HG03521 (cell line): ENCODE results near the gene PIP.
"Not testable (repeated sequence)": the region's sequence is repeated elsewhere in the genome, so short reads cannot be mapped to it uniquely, and the experiment has no call there.

ENCODE experiments used
- ATAC-seq: cut with Tn5 transposase; IDR thresholded peaks from one replicate; pipeline ENCODE4 v1.9.1; 2021; ENCODE audit warnings: mild to moderate bottlenecking, moderate library complexity; ENCODE audit not compliant: unreplicated experiment

The PIP gene

DNA sequence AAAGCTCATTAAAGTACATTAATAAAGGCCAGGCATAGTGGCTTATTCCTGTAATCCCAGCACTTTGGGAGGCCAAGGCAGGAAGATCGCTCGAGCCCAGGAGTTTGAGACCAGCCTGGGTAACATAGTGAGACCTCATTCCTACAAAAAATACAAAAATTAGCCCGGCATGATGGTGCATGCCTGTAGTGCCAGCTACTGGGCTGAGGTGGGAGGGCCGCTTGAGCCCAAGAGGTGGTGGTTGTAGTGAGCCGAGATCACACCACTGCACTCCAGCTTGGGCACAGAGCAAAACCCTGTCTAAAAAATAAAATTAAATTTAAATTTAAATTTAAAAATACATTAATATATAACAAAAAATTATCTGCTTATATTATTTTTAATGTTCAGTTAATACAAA, 44.3 kb downstream of the PIP start:
- ATAC-seq, result no peak

- no peak for ATAC-seq
Observed at GRCh38 chr7:143177374-143178119, 45.7 kb downstream of the PIP start.

GRCh38 chr7:143180771-143181170, 48.9 kb downstream of the PIP start:
- not testable (repeated sequence) for ATAC-seq

- ATAC-seq, result no peak
Observed at GRCh38 chr7:143181349-143181748, 49.5 kb downstream of the PIP start.

DNA sequence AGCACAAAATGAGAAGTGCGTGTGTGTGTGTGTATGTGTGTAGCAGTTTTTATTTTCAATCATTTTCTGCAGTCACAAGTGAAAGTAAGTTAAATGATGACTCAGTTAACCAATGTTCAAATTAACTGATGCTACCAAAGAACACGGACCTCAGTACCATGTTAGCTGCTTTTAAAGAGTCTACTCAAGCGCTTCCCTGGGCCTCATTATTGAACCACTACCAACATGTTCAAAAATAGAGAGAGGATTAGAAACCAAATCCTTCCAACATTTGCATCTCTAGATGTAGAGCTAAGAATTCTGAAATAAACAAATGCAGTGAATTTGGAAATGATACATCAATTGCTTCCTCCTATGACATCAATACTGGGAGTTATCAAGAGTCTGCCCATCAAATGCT, 51.1 kb downstream of the PIP start, which contains the start of gene TAS2R39:
Gene TAS2R39 (plus strand): TSS at position 396 of the 400 bp plus-strand sequence. CDS start 0 bp downstream, at position 396.
- ATAC-seq, result no peak

DNA sequence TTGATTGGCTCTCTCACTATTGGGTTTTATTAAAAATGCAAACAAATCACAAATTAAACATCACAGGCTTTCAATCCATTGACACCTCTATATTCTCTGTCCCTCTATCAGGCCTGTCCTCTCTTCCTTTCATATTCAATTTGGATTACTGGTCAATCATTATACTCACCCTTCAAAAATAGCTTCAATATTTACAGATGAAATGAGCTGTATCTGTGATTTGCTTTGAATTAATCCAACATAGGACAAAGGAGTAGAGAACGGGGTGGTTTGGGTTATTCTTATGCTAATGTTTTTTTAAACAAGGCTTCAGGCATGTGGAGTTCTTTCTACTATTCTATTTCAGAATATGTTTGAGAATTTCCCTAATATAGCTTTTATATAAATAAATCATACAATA, 53.7 kb downstream of the PIP start:
- ATAC-seq, result no peak

DNA sequence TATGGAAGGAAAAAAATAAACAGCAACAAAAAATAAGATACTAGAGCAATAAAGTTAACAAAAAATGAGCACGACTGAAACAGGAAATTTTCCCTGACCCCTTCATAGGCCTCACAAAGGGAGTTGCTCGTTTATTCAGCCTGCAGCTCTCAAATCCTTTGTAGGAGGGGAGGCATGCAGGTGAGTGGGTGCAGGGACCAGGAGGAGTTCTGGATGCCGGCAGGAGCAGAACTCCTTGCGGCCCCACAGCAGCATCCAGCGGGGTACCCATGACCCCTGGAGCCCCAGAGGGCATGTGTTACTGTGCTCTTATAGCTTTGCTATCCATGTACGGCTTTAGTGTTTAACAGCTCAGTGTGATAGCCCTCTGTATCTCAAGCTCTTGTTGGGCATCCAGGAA, 57.1 kb downstream of the PIP start:
- ATAC-seq, result no peak
